K562 (cell line): ENCODE data around the gene CDC42EP5. TPM values are rescaled to one million over a fixed set of nuclear protein-coding genes. Genes with fewer than 3 reads are reported as not detected.

Source experiments
- ETS2 ChIP-seq: IDR thresholded peaks from 2 replicates; pipeline ENCODE4 v1.6.1; 2016; ENCODE audit warnings: borderline replicate concordance, missing genetic modification characterization, mild to moderate bottlenecking, moderate library complexity, missing compliant biosample characterization; ENCODE audit not compliant: poor library complexity, severe bottlenecking
- GABPA ChIP-seq: fragments of 200-800 bp; sonication (Bioruptor generic); conservative IDR thresholded peaks from 2 replicates; pipeline ENCODE4 v1.6.1; 2016; ENCODE audit warnings: low read depth, missing genetic modification characterization, missing compliant biosample characterization
- HDAC8 ChIP-seq: fragments of 450-650 bp; IDR thresholded peaks from 2 replicates; pipeline ENCODE4 v1.6.1; 2016; ENCODE audit warnings: mild to moderate bottlenecking, missing genetic modification characterization, moderate library complexity, missing compliant biosample characterization
- NFYB ChIP-seq: IDR thresholded peaks from 2 replicates; pipeline ENCODE4 v1.6.1; 2011; ENCODE audit warnings: mild to moderate bottlenecking, moderate library complexity; ENCODE audit not compliant: insufficient read length; ENCODE audit errors: extremely low read depth
- PPARD ChIP-seq: fragments of 250-450 bp; sonication (Bioruptor Pico); IDR thresholded peaks from 2 replicates; pipeline ENCODE4 v1.8.0; 2022; ENCODE audit warnings: inconsistent platforms, mild to moderate bottlenecking, moderate library complexity
- ZNF165 ChIP-seq: fragments of 250-450 bp; sonication (Bioruptor Pico); IDR thresholded peaks from 2 replicates; pipeline ENCODE4 v1.4.0; 2020; ENCODE audit warnings: borderline replicate concordance
- ZNF232 ChIP-seq: sonication (generic); formaldehyde crosslinking; IDR thresholded peaks from 2 replicates; pipeline ENCODE4 v1.8.0; 2022; ENCODE audit warnings: mild to moderate bottlenecking, missing genetic modification reagents
- ZNF551 ChIP-seq: fragments of 250-450 bp; sonication (Bioruptor Pico); IDR thresholded peaks from 2 replicates; pipeline ENCODE4 v1.5.0; 2021; ENCODE audit warnings: mild to moderate bottlenecking, moderate library complexity
- ZNF583 ChIP-seq: fragments of 250-450 bp; sonication (Bioruptor Pico); IDR thresholded peaks from 2 replicates; pipeline ENCODE4 v1.4.0; 2020
- polyA plus RNA-seq, 8 experiments: library from polyadenylated mRNA; depleted of rRNA in 4 of 8; stranded (reverse) in 5 of 8; unstranded in 3 of 8; fragments of >200 nt; fragmentation: Nextera tagmentation in 2 of 8; fragmentation: Illumina TruSeq in 1 of 8; extraction: Ambion mirVana in 2 of 8; extraction: Trizol in 1 of 8; gene quantifications; 2 replicates each; pipeline versions ENCODE4 v1.2.1 to v1.2.3, GENCODE V29; 2011 to 2014; ENCODE audit warnings: inconsistent platforms in 1 of 8, missing spikeins in 1 of 8
- total RNA-seq, 7 experiments: library from RNA; depleted of rRNA in 6 of 7; stranded (reverse); fragments of >200 nt in 6 of 7; fragmentation: Illumina TruSeq in 2 of 7; extraction: Trizol in 2 of 7; gene quantifications; 2 replicates each; pipeline versions ENCODE4 v1.2.1 to v1.2.3, GENCODE V29; 2011 to 2021; ENCODE audit warnings: low replicate concordance in 1 of 7
- TF ChIP-seq, protein P1 (sequence below), 2 experiments: fragments of 450-650 bp; IDR thresholded peaks; 2 replicates each; pipeline ENCODE4 v1.6.1; 2018; ENCODE audit warnings: mild to moderate bottlenecking in 2 of 2, low read depth in 1 of 2; ENCODE audit not compliant: partially characterized antibody in 2 of 2
- TF ChIP-seq, protein P2 (sequence below): fragments of 450-650 bp; IDR thresholded peaks from 2 replicates; pipeline ENCODE4 v1.6.1; 2017; ENCODE audit warnings: antibody characterized with exemption, mild to moderate bottlenecking
- TF ChIP-seq, protein P3 (sequence below), 3 experiments: fragments of 200-800 bp in 1 of 3; fragments of 250-450 bp in 1 of 3; fragments of 450-650 bp in 1 of 3; sonication (Bioruptor Pico) in 1 of 3; sonication (Bioruptor generic) in 1 of 3; formaldehyde crosslinking in 1 of 3; IDR thresholded peaks; 2 replicates each; pipeline versions ENCODE4 v1.6.1 to v1.8.0; 2016 to 2022; ENCODE audit warnings: mild to moderate bottlenecking in 2 of 3, missing genetic modification characterization in 2 of 3, missing compliant biosample characterization in 1 of 3, moderate library complexity in 1 of 3

The CDC42EP5 gene
- total and polyA plus RNA-seq, 9 of the 15 experiments (the other 6 are each of a cell fraction or from before 2014, with no cell fraction given), result 0.15 to 0.38 TPM; not detected in 7

DNA sequence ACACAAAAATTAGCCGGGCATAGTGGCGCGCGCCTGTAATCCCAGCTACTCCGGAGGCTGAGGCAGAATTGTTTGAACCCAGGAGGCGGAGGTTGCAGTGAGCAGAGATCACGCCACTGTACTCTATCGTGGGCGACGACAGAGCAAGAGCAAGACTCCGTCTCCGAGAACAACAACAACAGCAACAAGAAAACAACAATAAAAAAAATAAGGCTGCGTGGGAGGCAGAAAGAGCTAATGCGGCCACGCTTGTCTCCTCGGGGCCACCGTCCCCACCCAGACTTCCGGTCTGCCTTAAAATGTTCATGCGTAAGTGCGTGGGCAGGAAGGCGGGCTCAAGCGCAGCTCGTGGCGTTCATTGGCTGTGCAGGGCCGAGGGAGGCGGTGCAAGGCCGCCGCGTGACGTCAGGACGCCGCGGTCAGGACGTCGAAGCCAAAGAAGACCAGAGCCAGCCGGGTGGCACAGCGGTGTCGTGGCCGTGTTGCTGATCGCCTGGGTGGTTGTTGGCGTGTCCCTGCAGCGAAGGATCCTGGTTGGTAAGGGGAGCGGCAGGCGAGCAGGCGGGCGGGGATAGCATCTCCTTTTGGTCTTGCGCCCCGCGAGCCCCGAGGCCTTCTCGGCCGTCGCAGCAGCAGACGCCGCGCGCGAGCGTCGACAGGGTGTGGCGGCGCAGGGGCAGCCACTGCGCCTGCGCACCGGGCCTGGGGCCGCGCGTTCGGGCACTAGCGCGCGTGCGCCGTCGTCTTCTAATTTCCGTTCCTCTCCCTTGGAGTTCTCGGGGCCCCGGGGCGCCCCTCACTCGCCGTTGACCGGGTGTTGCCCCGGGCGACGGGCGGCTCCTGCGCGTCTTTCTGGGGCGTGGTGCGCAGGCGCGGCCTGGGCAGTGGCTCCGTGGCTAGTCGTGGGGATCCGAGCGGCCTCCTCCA, 24.1 kb downstream of the CDC42EP5 start, which contains the start of gene LENG8 (continued):
- no peak for TF ChIP-seq ZNF165 (CRISPR knock-in tag)
- TF ChIP-seq, protein P1, sequence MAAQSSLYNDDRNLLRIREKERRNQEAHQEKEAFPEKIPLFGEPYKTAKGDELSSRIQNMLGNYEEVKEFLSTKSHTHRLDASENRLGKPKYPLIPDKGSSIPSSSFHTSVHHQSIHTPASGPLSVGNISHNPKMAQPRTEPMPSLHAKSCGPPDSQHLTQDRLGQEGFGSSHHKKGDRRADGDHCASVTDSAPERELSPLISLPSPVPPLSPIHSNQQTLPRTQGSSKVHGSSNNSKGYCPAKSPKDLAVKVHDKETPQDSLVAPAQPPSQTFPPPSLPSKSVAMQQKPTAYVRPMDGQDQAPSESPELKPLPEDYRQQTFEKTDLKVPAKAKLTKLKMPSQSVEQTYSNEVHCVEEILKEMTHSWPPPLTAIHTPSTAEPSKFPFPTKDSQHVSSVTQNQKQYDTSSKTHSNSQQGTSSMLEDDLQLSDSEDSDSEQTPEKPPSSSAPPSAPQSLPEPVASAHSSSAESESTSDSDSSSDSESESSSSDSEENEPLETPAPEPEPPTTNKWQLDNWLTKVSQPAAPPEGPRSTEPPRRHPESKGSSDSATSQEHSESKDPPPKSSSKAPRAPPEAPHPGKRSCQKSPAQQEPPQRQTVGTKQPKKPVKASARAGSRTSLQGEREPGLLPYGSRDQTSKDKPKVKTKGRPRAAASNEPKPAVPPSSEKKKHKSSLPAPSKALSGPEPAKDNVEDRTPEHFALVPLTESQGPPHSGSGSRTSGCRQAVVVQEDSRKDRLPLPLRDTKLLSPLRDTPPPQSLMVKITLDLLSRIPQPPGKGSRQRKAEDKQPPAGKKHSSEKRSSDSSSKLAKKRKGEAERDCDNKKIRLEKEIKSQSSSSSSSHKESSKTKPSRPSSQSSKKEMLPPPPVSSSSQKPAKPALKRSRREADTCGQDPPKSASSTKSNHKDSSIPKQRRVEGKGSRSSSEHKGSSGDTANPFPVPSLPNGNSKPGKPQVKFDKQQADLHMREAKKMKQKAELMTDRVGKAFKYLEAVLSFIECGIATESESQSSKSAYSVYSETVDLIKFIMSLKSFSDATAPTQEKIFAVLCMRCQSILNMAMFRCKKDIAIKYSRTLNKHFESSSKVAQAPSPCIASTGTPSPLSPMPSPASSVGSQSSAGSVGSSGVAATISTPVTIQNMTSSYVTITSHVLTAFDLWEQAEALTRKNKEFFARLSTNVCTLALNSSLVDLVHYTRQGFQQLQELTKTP (IDR thresholded peaks at IDR 0.05; ENCODE audit: low read depth in 1 of 2, partially characterized antibody in 2 of 2), result peak in 1 of 2 experiments; percentile 50
- TF ChIP-seq, protein P2, sequence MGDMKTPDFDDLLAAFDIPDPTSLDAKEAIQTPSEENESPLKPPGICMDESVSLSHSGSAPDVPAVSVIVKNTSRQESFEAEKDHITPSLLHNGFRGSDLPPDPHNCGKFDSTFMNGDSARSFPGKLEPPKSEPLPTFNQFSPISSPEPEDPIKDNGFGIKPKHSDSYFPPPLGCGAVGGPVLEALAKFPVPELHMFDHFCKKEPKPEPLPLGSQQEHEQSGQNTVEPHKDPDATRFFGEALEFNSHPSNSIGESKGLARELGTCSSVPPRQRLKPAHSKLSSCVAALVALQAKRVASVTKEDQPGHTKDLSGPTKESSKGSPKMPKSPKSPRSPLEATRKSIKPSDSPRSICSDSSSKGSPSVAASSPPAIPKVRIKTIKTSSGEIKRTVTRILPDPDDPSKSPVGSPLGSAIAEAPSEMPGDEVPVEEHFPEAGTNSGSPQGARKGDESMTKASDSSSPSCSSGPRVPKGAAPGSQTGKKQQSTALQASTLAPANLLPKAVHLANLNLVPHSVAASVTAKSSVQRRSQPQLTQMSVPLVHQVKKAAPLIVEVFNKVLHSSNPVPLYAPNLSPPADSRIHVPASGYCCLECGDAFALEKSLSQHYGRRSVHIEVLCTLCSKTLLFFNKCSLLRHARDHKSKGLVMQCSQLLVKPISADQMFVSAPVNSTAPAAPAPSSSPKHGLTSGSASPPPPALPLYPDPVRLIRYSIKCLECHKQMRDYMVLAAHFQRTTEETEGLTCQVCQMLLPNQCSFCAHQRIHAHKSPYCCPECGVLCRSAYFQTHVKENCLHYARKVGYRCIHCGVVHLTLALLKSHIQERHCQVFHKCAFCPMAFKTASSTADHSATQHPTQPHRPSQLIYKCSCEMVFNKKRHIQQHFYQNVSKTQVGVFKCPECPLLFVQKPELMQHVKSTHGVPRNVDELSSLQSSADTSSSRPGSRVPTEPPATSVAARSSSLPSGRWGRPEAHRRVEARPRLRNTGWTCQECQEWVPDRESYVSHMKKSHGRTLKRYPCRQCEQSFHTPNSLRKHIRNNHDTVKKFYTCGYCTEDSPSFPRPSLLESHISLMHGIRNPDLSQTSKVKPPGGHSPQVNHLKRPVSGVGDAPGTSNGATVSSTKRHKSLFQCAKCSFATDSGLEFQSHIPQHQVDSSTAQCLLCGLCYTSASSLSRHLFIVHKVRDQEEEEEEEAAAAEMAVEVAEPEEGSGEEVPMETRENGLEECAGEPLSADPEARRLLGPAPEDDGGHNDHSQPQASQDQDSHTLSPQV, result peak; percentile 87
- peak; percentile 91 for TF ChIP-seq NFYB
- peak; percentile 78; the same call in 1 of the 2 replicates for TF ChIP-seq ZNF583 (CRISPR knock-in tag)
- TF ChIP-seq ETS2 (tag), result no peak
- TF ChIP-seq ZNF232, result no peak; the same call in 1 of the 2 replicates
- 0 out of 2 replicates have a peak, but pooled peaks have one; percentile 49 for TF ChIP-seq HDAC8 (tag)
- no peak for TF ChIP-seq PPARD (CRISPR knock-in tag)
- TF ChIP-seq, protein P3, sequence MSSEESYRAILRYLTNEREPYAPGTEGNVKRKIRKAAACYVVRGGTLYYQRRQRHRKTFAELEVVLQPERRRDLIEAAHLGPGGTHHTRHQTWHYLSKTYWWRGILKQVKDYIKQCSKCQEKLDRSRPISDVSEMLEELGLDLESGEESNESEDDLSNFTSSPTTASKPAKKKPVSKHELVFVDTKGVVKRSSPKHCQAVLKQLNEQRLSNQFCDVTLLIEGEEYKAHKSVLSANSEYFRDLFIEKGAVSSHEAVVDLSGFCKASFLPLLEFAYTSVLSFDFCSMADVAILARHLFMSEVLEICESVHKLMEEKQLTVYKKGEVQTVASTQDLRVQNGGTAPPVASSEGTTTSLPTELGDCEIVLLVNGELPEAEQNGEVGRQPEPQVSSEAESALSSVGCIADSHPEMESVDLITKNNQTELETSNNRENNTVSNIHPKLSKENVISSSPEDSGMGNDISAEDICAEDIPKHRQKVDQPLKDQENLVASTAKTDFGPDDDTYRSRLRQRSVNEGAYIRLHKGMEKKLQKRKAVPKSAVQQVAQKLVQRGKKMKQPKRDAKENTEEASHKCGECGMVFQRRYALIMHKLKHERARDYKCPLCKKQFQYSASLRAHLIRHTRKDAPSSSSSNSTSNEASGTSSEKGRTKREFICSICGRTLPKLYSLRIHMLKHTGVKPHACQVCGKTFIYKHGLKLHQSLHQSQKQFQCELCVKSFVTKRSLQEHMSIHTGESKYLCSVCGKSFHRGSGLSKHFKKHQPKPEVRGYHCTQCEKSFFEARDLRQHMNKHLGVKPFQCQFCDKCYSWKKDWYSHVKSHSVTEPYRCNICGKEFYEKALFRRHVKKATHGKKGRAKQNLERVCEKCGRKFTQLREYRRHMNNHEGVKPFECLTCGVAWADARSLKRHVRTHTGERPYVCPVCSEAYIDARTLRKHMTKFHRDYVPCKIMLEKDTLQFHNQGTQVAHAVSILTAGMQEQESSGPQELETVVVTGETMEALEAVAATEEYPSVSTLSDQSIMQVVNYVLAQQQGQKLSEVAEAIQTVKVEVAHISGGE (CRISPR knock-in tag; IDR thresholded peaks at IDR 0.05), result 0 out of 6 replicates have a peak, but pooled peaks of 1 of the 3 experiments have one; percentile 40
- no peak for TF ChIP-seq ZNF551
- peak; percentile 91 for TF ChIP-seq GABPA (tag)
